GM18505 (cell line): Measurements from ENCODE around the gene PTTG1IP.

Source experiments
- ATAC-seq: cut with Tn5 transposase; IDR thresholded peaks from one replicate; pipeline ENCODE4 v1.9.1; 2021; ENCODE audit not compliant: unreplicated experiment
- POLR2A ChIP-seq: IDR thresholded peaks from 4 replicates; pipeline ENCODE4 v1.6.1; 2011; ENCODE audit warnings: borderline replicate concordance; ENCODE audit not compliant: insufficient read depth, insufficient read length; ENCODE audit errors: extremely low read depth

The PTTG1IP gene

DNA sequence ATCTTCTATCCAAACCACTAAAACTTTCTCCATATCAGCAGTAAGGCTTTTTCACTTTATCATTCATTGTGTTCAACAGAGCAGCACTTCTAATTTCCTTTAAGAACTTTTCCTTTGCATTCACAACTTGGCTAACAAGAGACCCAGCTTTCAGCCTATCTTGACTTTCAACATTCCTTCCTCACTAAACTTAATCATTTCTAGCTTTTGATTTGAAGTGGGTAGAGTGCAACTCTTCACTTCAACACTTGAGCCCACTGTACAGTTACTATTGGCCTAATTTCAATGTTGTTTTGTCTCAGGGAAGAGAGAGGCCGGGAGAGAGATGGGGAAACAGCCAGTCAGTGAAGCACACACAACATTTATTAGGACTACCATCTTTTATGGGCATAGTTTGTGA lies 73.8 kb downstream of the PTTG1IP start:
- TF ChIP-seq POLR2A, result no peak
- no peak for ATAC-seq
